ENCODE results near the gene SLC26A8. TPM values are rescaled to one million over a fixed set of nuclear protein-coding genes. Genes with fewer than 3 reads are reported as not detected.

SLC26A8 gene
- total RNA-seq, 1 experiment from 2014 or later: not detected

DNA sequence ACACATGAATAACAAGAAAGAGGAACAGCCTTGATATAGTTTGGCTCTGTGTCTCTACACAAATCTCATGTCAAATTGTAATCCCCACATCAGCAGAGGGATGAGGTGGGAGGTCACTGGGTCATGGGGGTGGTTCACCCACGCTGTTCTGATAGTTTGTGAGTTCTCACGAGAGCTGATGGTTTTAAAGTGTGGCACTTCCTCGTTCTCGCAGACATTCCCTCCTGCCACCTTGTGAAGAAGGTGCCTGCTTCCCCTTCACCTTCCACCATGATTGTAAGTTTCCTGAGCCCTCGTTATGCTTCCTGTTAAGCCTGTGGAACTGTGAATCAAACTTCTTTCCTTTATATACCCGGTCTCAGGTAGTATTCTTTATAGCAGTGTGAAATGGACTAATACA, 116.7 kb downstream of the SLC26A8 start:
- H3K4me3 ChIP-seq (ENCODE audit: low read depth in 2 of 2, low read length in 2 of 2): no peak overlapping the region
- no peaks in the 10 kb centered on the region for H3K27me3 ChIP-seq (ENCODE audit: control insufficient read depth, insufficient read depth, low read length)
- TF ChIP-seq TCF7L2 (IDR thresholded peaks at IDR 0.05; ENCODE audit: low read depth, low read length) (no peak), POLR2AphosphoS5 (IDR thresholded peaks at IDR 0.05; ENCODE audit: low read depth, low read length) (no peak), SIN3A (IDR thresholded peaks at IDR 0.05; ENCODE audit: borderline replicate concordance, insufficient read depth, low read depth, low read length) (no peak)
- TF ChIP-seq, protein P1, sequence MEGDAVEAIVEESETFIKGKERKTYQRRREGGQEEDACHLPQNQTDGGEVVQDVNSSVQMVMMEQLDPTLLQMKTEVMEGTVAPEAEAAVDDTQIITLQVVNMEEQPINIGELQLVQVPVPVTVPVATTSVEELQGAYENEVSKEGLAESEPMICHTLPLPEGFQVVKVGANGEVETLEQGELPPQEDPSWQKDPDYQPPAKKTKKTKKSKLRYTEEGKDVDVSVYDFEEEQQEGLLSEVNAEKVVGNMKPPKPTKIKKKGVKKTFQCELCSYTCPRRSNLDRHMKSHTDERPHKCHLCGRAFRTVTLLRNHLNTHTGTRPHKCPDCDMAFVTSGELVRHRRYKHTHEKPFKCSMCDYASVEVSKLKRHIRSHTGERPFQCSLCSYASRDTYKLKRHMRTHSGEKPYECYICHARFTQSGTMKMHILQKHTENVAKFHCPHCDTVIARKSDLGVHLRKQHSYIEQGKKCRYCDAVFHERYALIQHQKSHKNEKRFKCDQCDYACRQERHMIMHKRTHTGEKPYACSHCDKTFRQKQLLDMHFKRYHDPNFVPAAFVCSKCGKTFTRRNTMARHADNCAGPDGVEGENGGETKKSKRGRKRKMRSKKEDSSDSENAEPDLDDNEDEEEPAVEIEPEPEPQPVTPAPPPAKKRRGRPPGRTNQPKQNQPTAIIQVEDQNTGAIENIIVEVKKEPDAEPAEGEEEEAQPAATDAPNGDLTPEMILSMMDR (IDR thresholded peaks at IDR 0.05): no peak
- TF ChIP-seq, protein P2, sequence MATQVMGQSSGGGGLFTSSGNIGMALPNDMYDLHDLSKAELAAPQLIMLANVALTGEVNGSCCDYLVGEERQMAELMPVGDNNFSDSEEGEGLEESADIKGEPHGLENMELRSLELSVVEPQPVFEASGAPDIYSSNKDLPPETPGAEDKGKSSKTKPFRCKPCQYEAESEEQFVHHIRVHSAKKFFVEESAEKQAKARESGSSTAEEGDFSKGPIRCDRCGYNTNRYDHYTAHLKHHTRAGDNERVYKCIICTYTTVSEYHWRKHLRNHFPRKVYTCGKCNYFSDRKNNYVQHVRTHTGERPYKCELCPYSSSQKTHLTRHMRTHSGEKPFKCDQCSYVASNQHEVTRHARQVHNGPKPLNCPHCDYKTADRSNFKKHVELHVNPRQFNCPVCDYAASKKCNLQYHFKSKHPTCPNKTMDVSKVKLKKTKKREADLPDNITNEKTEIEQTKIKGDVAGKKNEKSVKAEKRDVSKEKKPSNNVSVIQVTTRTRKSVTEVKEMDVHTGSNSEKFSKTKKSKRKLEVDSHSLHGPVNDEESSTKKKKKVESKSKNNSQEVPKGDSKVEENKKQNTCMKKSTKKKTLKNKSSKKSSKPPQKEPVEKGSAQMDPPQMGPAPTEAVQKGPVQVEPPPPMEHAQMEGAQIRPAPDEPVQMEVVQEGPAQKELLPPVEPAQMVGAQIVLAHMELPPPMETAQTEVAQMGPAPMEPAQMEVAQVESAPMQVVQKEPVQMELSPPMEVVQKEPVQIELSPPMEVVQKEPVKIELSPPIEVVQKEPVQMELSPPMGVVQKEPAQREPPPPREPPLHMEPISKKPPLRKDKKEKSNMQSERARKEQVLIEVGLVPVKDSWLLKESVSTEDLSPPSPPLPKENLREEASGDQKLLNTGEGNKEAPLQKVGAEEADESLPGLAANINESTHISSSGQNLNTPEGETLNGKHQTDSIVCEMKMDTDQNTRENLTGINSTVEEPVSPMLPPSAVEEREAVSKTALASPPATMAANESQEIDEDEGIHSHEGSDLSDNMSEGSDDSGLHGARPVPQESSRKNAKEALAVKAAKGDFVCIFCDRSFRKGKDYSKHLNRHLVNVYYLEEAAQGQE (IDR thresholded peaks at IDR 0.05; ENCODE audit: insufficient read depth in 1 of 2, low read depth in 2 of 2, low read length in 1 of 2): no peak
- DNase-seq (ENCODE audit: low read depth, low spot score): no peak
- no peaks in the 10 kb centered on the region for H3K4me1 ChIP-seq (ENCODE audit: control insufficient read depth, insufficient read depth, low read length)
- peaks cover 4% of the 10 kb centered on the region; the same call in 1 of the 2 replicates for H3K9me3 ChIP-seq (ENCODE audit: control insufficient read depth, insufficient read depth, low read depth, low read length)
- intact Hi-C loops (cut with micrococcal nuclease; ENCODE audit: unreplicated experiment) (no loop called here), in situ Hi-C loops (cut with HindIII; ENCODE audit: low pct_unique_long_range_greater_than_20kb, low sequenced_read_pairs) (no loop called here)
- ChIA-PET POLR2A (no interaction called here), CTCF (no interaction called here)
- no peak for ATAC-seq
- H3K27ac ChIP-seq (ENCODE audit: low read length): no peak overlapping the region
- H3K36me3 ChIP-seq (ENCODE audit: control insufficient read depth, insufficient read depth, low read length): peaks cover under 1% of the 10 kb centered on the region; the same call in 1 of the 2 replicates
- no TSS peak for BruUV-seq (replicated peaks)

DNA sequence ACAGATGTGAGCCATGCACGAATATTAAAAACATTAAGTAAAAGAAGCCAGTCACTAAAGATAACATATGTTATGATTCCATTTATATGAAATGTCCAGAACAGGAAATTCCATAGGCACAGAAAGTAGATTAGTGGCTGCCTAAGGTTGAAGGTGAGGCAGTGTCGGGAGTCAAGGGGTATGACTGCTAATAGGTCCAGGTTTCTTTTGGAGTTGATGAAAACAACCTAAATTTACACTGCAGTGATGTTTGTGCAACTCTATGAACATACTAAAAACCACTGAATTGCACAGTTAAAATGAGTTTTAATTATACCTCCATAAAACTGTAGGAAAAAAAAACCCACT, 118.0 kb downstream of the SLC26A8 start:
- Histone ChIP-seq H3K36me3 (ENCODE audit: control insufficient read depth, insufficient read depth, low read length) (peaks cover 2% of the 10 kb centered on the region; the same call in 1 of the 2 replicates), H3K27ac (ENCODE audit: low read length) (no peak overlapping the region), H3K4me3 (ENCODE audit: low read depth in 2 of 2, low read length in 2 of 2) (no peak overlapping the region), H3K9me3 (ENCODE audit: control insufficient read depth, insufficient read depth, low read depth, low read length) (peaks cover 4% of the 10 kb centered on the region; the same call in 1 of the 2 replicates), H3K27me3 (ENCODE audit: control insufficient read depth, insufficient read depth, low read length) (no peaks in the 10 kb centered on the region), H3K4me1 (ENCODE audit: control insufficient read depth, insufficient read depth, low read length) (no peaks in the 10 kb centered on the region)
- in situ Hi-C loops (cut with HindIII; ENCODE audit: low pct_unique_long_range_greater_than_20kb, low sequenced_read_pairs) (no loop called here), intact Hi-C loops (cut with micrococcal nuclease; ENCODE audit: unreplicated experiment) (no loop called here)
- CTCF ChIA-PET: no interaction called here
- POLR2A ChIA-PET: interaction anchor here (0.6 kb wide), 1 partner anchor 457 kb away, joined by 5 read pairs; no protein-coding TSS in a partner anchor
- ATAC-seq (no peak), DNase-seq (ENCODE audit: low read depth, low spot score) (no peak)
- no peak for TF ChIP-seq SIN3A (IDR thresholded peaks at IDR 0.05; ENCODE audit: borderline replicate concordance, insufficient read depth, low read depth, low read length)
- TF ChIP-seq, protein P1 (IDR thresholded peaks at IDR 0.05): no peak
- TF ChIP-seq TCF7L2 (IDR thresholded peaks at IDR 0.05; ENCODE audit: low read depth, low read length): no peak
- TF ChIP-seq, protein P2 (IDR thresholded peaks at IDR 0.05; ENCODE audit: insufficient read depth in 1 of 2, low read depth in 2 of 2, low read length in 1 of 2): no peak
- no peak for TF ChIP-seq POLR2AphosphoS5 (IDR thresholded peaks at IDR 0.05; ENCODE audit: low read depth, low read length)
- no TSS peak for BruUV-seq (replicated peaks)

All from Panc1 (cell line).